ENCODE measurements around the gene MAPK13. TPM values are rescaled to one million over a fixed set of nuclear protein-coding genes. Genes with fewer than 3 reads are reported as not detected.
A peak's percentile ranks its signal among the peaks of the same experiment; 100 is the strongest.
"Not testable (repeated sequence)": the region's sequence is repeated elsewhere in the genome, so short reads cannot be mapped to it uniquely, and the experiment has no call there.

The MAPK13 gene
- total and polyA plus RNA-seq, 3 donors from 2014 or later, result 57.5 to 109 (median 61.7) TPM

GRCh38 chr6:36128073-36128472, 2.2 kb upstream of the MAPK13 start:
- Histone ChIP-seq H3K4me3 (no peak overlapping the region), H3K4me1 (peaks cover 31% of the 10 kb centered on the region), H3K9me3 (no peaks in the 10 kb centered on the region), H3K36me3 (ENCODE audit: low read depth, missing control alignments) (no peaks in the 10 kb centered on the region), H3K27ac (no peak overlapping the region), H3K27me3 (no peaks in the 10 kb centered on the region)
- TF ChIP-seq, protein P1, sequence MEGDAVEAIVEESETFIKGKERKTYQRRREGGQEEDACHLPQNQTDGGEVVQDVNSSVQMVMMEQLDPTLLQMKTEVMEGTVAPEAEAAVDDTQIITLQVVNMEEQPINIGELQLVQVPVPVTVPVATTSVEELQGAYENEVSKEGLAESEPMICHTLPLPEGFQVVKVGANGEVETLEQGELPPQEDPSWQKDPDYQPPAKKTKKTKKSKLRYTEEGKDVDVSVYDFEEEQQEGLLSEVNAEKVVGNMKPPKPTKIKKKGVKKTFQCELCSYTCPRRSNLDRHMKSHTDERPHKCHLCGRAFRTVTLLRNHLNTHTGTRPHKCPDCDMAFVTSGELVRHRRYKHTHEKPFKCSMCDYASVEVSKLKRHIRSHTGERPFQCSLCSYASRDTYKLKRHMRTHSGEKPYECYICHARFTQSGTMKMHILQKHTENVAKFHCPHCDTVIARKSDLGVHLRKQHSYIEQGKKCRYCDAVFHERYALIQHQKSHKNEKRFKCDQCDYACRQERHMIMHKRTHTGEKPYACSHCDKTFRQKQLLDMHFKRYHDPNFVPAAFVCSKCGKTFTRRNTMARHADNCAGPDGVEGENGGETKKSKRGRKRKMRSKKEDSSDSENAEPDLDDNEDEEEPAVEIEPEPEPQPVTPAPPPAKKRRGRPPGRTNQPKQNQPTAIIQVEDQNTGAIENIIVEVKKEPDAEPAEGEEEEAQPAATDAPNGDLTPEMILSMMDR (IDR thresholded peaks at IDR 0.05), result no peak
- no peak for TF ChIP-seq POLR2A (IDR thresholded peaks at IDR 0.05)
- intact Hi-C loops (cut with DNase I; ENCODE audit: low total_unique reads), result no loop called here
- WGBS, 2 donors, result 96 to 98% methylated on average over 5 of the region's 5 CpGs
- DNase-seq, result no peak

- Histone ChIP-seq H3K36me3 (ENCODE audit: low read depth, missing control alignments) (no peaks in the 10 kb centered on the region), H3K4me3 (no peak overlapping the region), H3K27ac (no peak overlapping the region), H3K4me1 (peaks cover 38% of the 10 kb centered on the region), H3K27me3 (no peaks in the 10 kb centered on the region), H3K9me3 (no peaks in the 10 kb centered on the region)
- 90 to 100% methylated on average over 3 of the region's 3 CpGs for WGBS, 2 donors
- TF ChIP-seq POLR2A (IDR thresholded peaks at IDR 0.05), result no peak
- TF ChIP-seq, protein P1 (IDR thresholded peaks at IDR 0.05), result no peak
- DNase-seq, result no peak
- intact Hi-C loops (cut with DNase I; ENCODE audit: low total_unique reads), result no loop called here
These were observed 1.5 kb upstream of the MAPK13 start for GRCh38 chr6:36128793-36129192.

DNA sequence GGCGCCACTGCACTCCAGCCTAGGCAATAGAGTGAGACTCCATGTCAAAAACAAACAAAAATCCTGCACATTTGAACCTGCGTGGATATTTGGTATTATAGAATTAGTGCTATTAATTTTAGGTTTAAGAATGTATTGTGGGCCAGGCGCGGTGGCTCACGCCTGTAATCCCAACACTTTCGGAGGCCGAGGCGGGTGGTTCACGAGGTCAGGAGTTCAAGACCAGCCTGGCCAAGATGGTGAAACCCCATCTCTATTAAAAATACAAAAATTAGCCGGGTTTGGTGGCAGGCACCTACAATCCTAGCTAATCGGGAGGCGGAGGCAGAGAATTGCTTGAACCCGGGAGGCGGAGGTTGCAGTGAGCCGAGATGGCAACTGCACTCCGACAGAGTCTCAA, 979 bp upstream of the MAPK13 start:
- H3K4me1 ChIP-seq, result peaks cover 38% of the 10 kb centered on the region
- DNase-seq; intact Hi-C loops (cut with DNase I; ENCODE audit: low total_unique reads); H3K27me3 ChIP-seq; H3K36me3 ChIP-seq (ENCODE audit: low read depth, missing control alignments); H3K9me3 ChIP-seq; H3K4me3 ChIP-seq; H3K27ac ChIP-seq: not testable (repeated sequence)
- WGBS, 2 donors, result 75 to 83% methylated on average over 16 of the region's 16 CpGs

DNA sequence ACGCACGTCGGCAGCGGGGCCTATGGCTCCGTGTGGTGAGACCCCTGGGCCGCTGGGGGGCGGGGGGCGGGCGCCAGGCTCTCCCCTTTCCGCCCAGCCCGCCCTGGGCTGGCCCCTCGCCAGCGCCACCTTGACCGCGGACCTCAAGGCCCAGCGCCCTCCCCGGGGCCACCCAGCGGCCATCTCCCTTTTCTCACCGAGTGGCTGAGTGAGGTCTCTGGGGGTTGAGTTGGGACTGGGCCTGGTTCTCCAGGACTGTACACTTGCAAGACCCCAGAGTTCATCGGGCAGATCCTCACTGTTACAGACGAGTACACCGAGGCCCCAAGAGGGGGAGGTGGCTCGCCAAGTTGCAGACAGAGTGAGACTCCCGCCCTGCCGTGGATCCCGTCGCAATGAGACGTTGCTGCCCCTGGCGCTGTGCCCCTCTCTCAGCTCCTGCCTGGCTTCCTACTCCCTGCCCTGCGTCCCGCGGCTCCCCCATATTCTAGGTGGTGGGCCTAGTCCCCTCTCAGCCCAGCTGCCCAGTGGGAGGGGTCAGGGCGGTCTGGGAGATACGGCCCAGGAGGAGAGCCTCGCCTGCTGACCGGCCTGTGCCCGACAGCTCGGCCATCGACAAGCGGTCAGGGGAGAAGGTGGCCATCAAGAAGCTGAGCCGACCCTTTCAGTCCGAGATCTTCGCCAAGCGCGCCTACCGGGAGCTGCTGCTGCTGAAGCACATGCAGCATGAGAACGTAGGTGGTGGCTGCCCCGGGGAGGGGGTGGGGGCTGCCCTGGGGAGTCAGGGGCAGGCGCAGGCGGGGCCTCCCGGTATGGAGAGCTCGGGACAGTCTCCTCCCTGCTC, 576 bp downstream of the MAPK13 start:
- TF ChIP-seq, protein P1 (IDR thresholded peaks at IDR 0.05), result no peak
- no peak for TF ChIP-seq POLR2A (IDR thresholded peaks at IDR 0.05)
- H3K9me3 ChIP-seq, result no peaks in the 10 kb centered on the region
- 0 to 6% methylated on average over 1 to 42 of the region's 52 CpGs for WGBS, 2 donors
- no peaks in the 10 kb centered on the region for H3K27me3 ChIP-seq
- H3K4me3 ChIP-seq, result peak overlapping the region; percentile 51 to 66
- no peaks in the 10 kb centered on the region for H3K36me3 ChIP-seq (ENCODE audit: low read depth, missing control alignments)
- DNase-seq, result peak; percentile 69
- peaks cover 37% of the 10 kb centered on the region for H3K4me1 ChIP-seq
- intact Hi-C loops (cut with DNase I; ENCODE audit: low total_unique reads), result no loop called here
- H3K27ac ChIP-seq, result peak overlapping the region; percentile 81 to 83

- TF ChIP-seq POLR2A (IDR thresholded peaks at IDR 0.05), result no peak
- TF ChIP-seq, protein P1 (IDR thresholded peaks at IDR 0.05), result no peak
- Histone ChIP-seq H3K27me3 (no peaks in the 10 kb centered on the region), H3K4me1 (peaks cover 37% of the 10 kb centered on the region), H3K4me3 (peak overlapping the region in 1 of 2 donors; percentile 66), H3K36me3 (ENCODE audit: low read depth, missing control alignments) (no peaks in the 10 kb centered on the region), H3K9me3 (no peaks in the 10 kb centered on the region), H3K27ac (peak overlapping the region; percentile 81 to 83)
- intact Hi-C loops (cut with DNase I; ENCODE audit: low total_unique reads), result no loop called here
- DNase-seq, result peak; percentile 83
- WGBS, 2 donors, result 3 to 10% methylated on average over 6 to 8 of the region's 8 CpGs
These were observed 1.4 kb downstream of the MAPK13 start for GRCh38 chr6:36131511-36132245.

All from testis (tissue), 3 donors.